Left ventricle myocardium inferior (tissue), 1 donor: Measurements from ENCODE around the gene TMEM245. TPM values are rescaled to one million over a fixed set of nuclear protein-coding genes. Genes with fewer than 3 reads are reported as not detected.
A peak's percentile ranks its signal among the peaks of the same experiment; 100 is the strongest.

ENCODE experiments used
- DNase-seq: peaks from one replicate; pipeline ENCODE4 v3.0.0-alpha.2; 2020
- H3K27ac ChIP-seq: fragments of 200-600 bp; replicated peaks from 2 replicates; pipeline ENCODE4 v1.8.0; 2021
- H3K27me3 ChIP-seq: fragments of 200-600 bp; 2 replicates; pipeline ENCODE4 v1.8.0; 2021; ENCODE audit warnings: low read depth
- H3K36me3 ChIP-seq: fragments of 200-600 bp; 2 replicates; pipeline ENCODE4 v1.8.0; 2021
- H3K4me1 ChIP-seq: fragments of 200-600 bp; 2 replicates; pipeline ENCODE4 v1.8.0; 2021
- H3K4me3 ChIP-seq: fragments of 200-600 bp; 2 replicates; pipeline ENCODE4 v1.8.0; 2021; ENCODE audit warnings: mild to moderate bottlenecking, moderate library complexity
- H3K9me3 ChIP-seq: fragments of 200-600 bp; replicated peaks from 2 replicates; pipeline ENCODE4 v1.8.0; 2021
- intact Hi-C: fragments of 100-400 bp; cut with micrococcal nuclease; formaldehyde crosslinking; loops from one replicate; pipeline ENCODE4 v1.11.0; 2022
- total RNA-seq: library from RNA; stranded (reverse); fragmentation: NEBNext Ultra II Directional; extraction: Animal tissue kit (Norgen Biotek cat#: 25700); gene quantifications from one replicate; pipeline ENCODE4 v1.2.1, GENCODE V29; 2021
- TF ChIP-seq, protein P1 (sequence below): fragments of 200-600 bp; IDR thresholded peaks from 2 replicates; pipeline ENCODE4 v1.8.0; 2021; ENCODE audit warnings: antibody characterized with exemption, mild to moderate bottlenecking, borderline replicate concordance
- donor health status: DM: no; HTN: yes; CAD: no; lungs with severe emphysema.

TMEM245 gene
- total RNA-seq, 1 donor from 2014 or later, result 97.4 TPM

GRCh38 chr9:109012009-109012875, 107.5 kb downstream of the TMEM245 start:
- Histone ChIP-seq H3K4me3 (peak overlapping the region; percentile 87), H3K27ac (peak overlapping the region; percentile 96), H3K4me1 (peaks cover 65% of the 10 kb centered on the region), H3K27me3 (no peaks in the 10 kb centered on the region), H3K36me3 (no peaks in the 10 kb centered on the region), H3K9me3 (no peaks in the 10 kb centered on the region)
- TF ChIP-seq, protein P1, sequence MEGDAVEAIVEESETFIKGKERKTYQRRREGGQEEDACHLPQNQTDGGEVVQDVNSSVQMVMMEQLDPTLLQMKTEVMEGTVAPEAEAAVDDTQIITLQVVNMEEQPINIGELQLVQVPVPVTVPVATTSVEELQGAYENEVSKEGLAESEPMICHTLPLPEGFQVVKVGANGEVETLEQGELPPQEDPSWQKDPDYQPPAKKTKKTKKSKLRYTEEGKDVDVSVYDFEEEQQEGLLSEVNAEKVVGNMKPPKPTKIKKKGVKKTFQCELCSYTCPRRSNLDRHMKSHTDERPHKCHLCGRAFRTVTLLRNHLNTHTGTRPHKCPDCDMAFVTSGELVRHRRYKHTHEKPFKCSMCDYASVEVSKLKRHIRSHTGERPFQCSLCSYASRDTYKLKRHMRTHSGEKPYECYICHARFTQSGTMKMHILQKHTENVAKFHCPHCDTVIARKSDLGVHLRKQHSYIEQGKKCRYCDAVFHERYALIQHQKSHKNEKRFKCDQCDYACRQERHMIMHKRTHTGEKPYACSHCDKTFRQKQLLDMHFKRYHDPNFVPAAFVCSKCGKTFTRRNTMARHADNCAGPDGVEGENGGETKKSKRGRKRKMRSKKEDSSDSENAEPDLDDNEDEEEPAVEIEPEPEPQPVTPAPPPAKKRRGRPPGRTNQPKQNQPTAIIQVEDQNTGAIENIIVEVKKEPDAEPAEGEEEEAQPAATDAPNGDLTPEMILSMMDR, result no peak
- intact Hi-C loops, result loop anchor here (5.0 kb wide), 1 partner anchor 40 kb away; no protein-coding TSS in a partner anchor
- DNase-seq, result peak; percentile 46

- TF ChIP-seq, protein P1, result no peak
- H3K27ac ChIP-seq, result peak overlapping the region; percentile 96
- intact Hi-C loops, result loop anchor here (5.0 kb wide), 1 partner anchor 39 kb away; no protein-coding TSS in a partner anchor
- no peaks in the 10 kb centered on the region for H3K9me3 ChIP-seq
- H3K36me3 ChIP-seq, result no peaks in the 10 kb centered on the region
- H3K27me3 ChIP-seq, result no peaks in the 10 kb centered on the region
- peaks cover 68% of the 10 kb centered on the region for H3K4me1 ChIP-seq
- DNase-seq, result no peak
- H3K4me3 ChIP-seq, result peak overlapping the region; percentile 87
Observed at GRCh38 chr9:109011231-109011671, 108.5 kb downstream of the TMEM245 start.

GRCh38 chr9:109010746-109011145, 109.0 kb downstream of the TMEM245 start:
- Histone ChIP-seq H3K4me3 (peak overlapping the region; percentile 87), H3K4me1 (peaks cover 73% of the 10 kb centered on the region), H3K36me3 (no peaks in the 10 kb centered on the region), H3K9me3 (no peaks in the 10 kb centered on the region), H3K27me3 (no peaks in the 10 kb centered on the region), H3K27ac (peak overlapping the region; percentile 96)
- TF ChIP-seq, protein P1, result no peak
- DNase-seq, result no peak
- intact Hi-C loops, result loop anchor here (5.0 kb wide), 1 partner anchor 38 kb away; no protein-coding TSS in a partner anchor

GRCh38 chr9:109005678-109006077, 114.1 kb downstream of the TMEM245 start:
- Histone ChIP-seq H3K27me3 (no peaks in the 10 kb centered on the region), H3K36me3 (peaks cover 12% of the 10 kb centered on the region), H3K4me1 (peaks cover 45% of the 10 kb centered on the region), H3K9me3 (peaks cover 13% of the 10 kb centered on the region), H3K27ac (peak overlapping the region; percentile 55), H3K4me3 (no peak overlapping the region)
- DNase-seq, result no peak
- intact Hi-C loops, result no loop called here
- TF ChIP-seq, protein P1, result no peak

GRCh38 chr9:109003116-109003515, 116.6 kb downstream of the TMEM245 start:
- Histone ChIP-seq H3K4me3 (no peak overlapping the region), H3K9me3 (peaks cover 13% of the 10 kb centered on the region), H3K27ac (no peak overlapping the region), H3K4me1 (peaks cover 44% of the 10 kb centered on the region), H3K36me3 (peaks cover 12% of the 10 kb centered on the region), H3K27me3 (no peaks in the 10 kb centered on the region)
- DNase-seq, result no peak
- intact Hi-C loops, result no loop called here
- TF ChIP-seq, protein P1, result no peak
